Panc1 (cell line): Measurements from ENCODE around the gene MIXL1. TPM values are rescaled to one million over a fixed set of nuclear protein-coding genes. Genes with fewer than 3 reads are reported as not detected.
"Not testable (repeated sequence)": the region's sequence is repeated elsewhere in the genome, so short reads cannot be mapped to it uniquely, and the experiment has no call there.

Source experiments
- ATAC-seq: fragments of 200-7000 bp; cut with Tn5 transposase; 2 replicates; pipeline ENCODE4 v1.9.1; 2020; ENCODE audit warnings: mild to moderate bottlenecking, moderate library complexity
- BruUV-seq: library from RNA; stranded (reverse); fragments of 400-500 nt; replicated peaks from 2 replicates; lab custom pipeline; 2021; lab: Mats Ljungman, UMichigan
- CTCF ChIA-PET: fragments of 300-600 bp; sonication (Branson Sonifier 250); formaldehyde crosslinking; loops from one replicate; lab custom pipeline; 2022; ENCODE audit warnings: antibody characterized with exemption; lab: Charles Lee
- POLR2A ChIA-PET: fragments of 300-600 bp; sonication (Branson Sonifier 250); formaldehyde crosslinking; loops from one replicate; lab custom pipeline; 2022; ENCODE audit warnings: antibody characterized with exemption; lab: Charles Lee
- DNase-seq: peaks from one replicate; pipeline ENCODE4 v3.0.0-alpha.2; 2010; ENCODE audit warnings: low read depth, low spot score
- H3K27ac ChIP-seq: 2 replicates; pipeline ENCODE4 v1.5.1; 2011; ENCODE audit warnings: mild to moderate bottlenecking, low read length, inconsistent platforms
- H3K27me3 ChIP-seq: fragments of 200-500 bp; sonication (Bioruptor generic); 2 replicates; pipeline ENCODE4 v1.6.0; 2014; ENCODE audit warnings: low read length, inconsistent platforms; ENCODE audit not compliant: control insufficient read depth, insufficient read depth
- H3K36me3 ChIP-seq: fragments of 200-500 bp; sonication (Bioruptor generic); 2 replicates; pipeline ENCODE4 v1.5.1; 2014; ENCODE audit warnings: inconsistent platforms, mild to moderate bottlenecking, low read length, moderate library complexity; ENCODE audit not compliant: control insufficient read depth, insufficient read depth
- H3K4me1 ChIP-seq: 2 replicates; pipeline ENCODE4 v1.5.1; 2011; ENCODE audit warnings: inconsistent platforms, mild to moderate bottlenecking, low read length, moderate library complexity; ENCODE audit not compliant: control insufficient read depth, insufficient read depth
- H3K4me3 ChIP-seq, 2 experiments: 2 replicates each; pipeline ENCODE4 v1.5.1; 2011 to 2012; ENCODE audit warnings: low read depth in 2 of 2, low read length in 2 of 2, mild to moderate bottlenecking in 2 of 2, inconsistent platforms in 1 of 2, moderate library complexity in 1 of 2
- H3K9me3 ChIP-seq: fragments of 200-500 bp; sonication (Bioruptor generic); 2 replicates; pipeline ENCODE4 v1.5.1; 2014; ENCODE audit warnings: low read depth, mild to moderate bottlenecking, inconsistent platforms, low read length, moderate library complexity; ENCODE audit not compliant: control insufficient read depth, insufficient read depth
- CTCF ChIP-seq: fragments of 450-650 bp; IDR thresholded peaks from 2 replicates; pipeline ENCODE4 v1.5.1; 2017; ENCODE audit warnings: mild to moderate bottlenecking
- POLR2AphosphoS5 ChIP-seq: IDR thresholded peaks from 2 replicates; pipeline ENCODE4 v1.6.1; 2012; ENCODE audit warnings: mild to moderate bottlenecking, low read depth, low read length, moderate library complexity
- SIN3A ChIP-seq: IDR thresholded peaks from 2 replicates; pipeline ENCODE4 v1.6.1; 2012; ENCODE audit warnings: low read depth, mild to moderate bottlenecking, low read length, moderate library complexity, borderline replicate concordance; ENCODE audit not compliant: insufficient read depth
- TCF7L2 ChIP-seq: IDR thresholded peaks from 2 replicates; pipeline ENCODE4 v1.6.1; 2011; ENCODE audit warnings: mild to moderate bottlenecking, low read depth, low read length, inconsistent platforms
- in situ Hi-C: cut with HindIII; loops from 2 replicates; pipeline ENCODE4 v1.10.0; 2016; ENCODE audit warnings: low sequenced_read_pairs, low pct_unique_long_range_greater_than_20kb
- intact Hi-C: fragments of 100-400 bp; cut with micrococcal nuclease; formaldehyde crosslinking; loops from one replicate; pipeline ENCODE4 v1.10.0; 2022; ENCODE audit not compliant: unreplicated experiment
- total RNA-seq: library from RNA; stranded (reverse); gene quantifications from one replicate; pipeline ENCODE4 v1.2.1, GENCODE V29; 2021; ENCODE audit not compliant: unreplicated experiment
- TF ChIP-seq, protein P1 (sequence below), 2 experiments: IDR thresholded peaks; 2 replicates each; pipeline ENCODE4 v1.6.1; 2011 to 2012; ENCODE audit warnings: low read depth in 2 of 2, control low read depth in 1 of 2, low read length in 1 of 2, mild to moderate bottlenecking in 1 of 2, moderate library complexity in 1 of 2; ENCODE audit not compliant: insufficient read depth in 1 of 2

The MIXL1 gene
- total RNA-seq, 1 experiment from 2014 or later, result 0.69 TPM

DNA sequence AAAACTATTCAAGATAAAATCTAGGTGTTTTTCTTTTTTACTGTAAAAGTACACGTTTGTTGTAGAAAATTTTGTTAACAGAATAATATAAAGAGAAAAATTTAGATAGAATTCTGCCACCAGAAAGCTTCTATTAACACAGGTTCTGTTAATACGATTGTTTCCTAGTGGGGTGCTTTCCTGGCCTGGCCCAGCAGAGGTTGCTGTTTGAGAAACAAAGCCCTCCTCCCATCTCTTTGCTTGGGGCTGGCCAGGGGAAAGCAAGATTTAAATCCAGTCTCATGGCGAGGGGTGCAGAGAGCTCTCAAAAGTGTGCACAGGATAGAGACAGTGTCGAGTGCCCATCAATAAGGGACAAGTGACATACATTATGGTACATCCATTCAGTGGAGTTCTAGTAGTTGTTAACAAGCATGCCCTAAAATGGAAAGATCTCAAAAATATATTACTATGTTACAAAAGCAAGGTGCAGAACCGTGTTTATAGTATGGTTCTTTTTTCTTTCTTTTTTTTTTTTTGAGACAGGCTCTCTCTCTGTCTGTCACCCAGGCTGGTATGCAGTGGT, 22.4 kb upstream of the MIXL1 start:
- no peak for TF ChIP-seq TCF7L2
- TF ChIP-seq CTCF, result no peak; the same call in 1 of the 2 replicates
- TF ChIP-seq SIN3A, result no peak
- no peak for TF ChIP-seq POLR2AphosphoS5
- TF ChIP-seq, protein P1, sequence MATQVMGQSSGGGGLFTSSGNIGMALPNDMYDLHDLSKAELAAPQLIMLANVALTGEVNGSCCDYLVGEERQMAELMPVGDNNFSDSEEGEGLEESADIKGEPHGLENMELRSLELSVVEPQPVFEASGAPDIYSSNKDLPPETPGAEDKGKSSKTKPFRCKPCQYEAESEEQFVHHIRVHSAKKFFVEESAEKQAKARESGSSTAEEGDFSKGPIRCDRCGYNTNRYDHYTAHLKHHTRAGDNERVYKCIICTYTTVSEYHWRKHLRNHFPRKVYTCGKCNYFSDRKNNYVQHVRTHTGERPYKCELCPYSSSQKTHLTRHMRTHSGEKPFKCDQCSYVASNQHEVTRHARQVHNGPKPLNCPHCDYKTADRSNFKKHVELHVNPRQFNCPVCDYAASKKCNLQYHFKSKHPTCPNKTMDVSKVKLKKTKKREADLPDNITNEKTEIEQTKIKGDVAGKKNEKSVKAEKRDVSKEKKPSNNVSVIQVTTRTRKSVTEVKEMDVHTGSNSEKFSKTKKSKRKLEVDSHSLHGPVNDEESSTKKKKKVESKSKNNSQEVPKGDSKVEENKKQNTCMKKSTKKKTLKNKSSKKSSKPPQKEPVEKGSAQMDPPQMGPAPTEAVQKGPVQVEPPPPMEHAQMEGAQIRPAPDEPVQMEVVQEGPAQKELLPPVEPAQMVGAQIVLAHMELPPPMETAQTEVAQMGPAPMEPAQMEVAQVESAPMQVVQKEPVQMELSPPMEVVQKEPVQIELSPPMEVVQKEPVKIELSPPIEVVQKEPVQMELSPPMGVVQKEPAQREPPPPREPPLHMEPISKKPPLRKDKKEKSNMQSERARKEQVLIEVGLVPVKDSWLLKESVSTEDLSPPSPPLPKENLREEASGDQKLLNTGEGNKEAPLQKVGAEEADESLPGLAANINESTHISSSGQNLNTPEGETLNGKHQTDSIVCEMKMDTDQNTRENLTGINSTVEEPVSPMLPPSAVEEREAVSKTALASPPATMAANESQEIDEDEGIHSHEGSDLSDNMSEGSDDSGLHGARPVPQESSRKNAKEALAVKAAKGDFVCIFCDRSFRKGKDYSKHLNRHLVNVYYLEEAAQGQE (IDR thresholded peaks at IDR 0.05; ENCODE audit: insufficient read depth in 1 of 2, low read depth in 2 of 2, low read length in 1 of 2), result no peak
- intact Hi-C loops, result no loop called here
- Histone ChIP-seq H3K36me3 (no peaks in the 10 kb centered on the region), H3K9me3 (no peaks in the 10 kb centered on the region), H3K27ac (no peak overlapping the region), H3K4me1 (no peaks in the 10 kb centered on the region), H3K27me3 (no peaks in the 10 kb centered on the region), H3K4me3 (no peak overlapping the region)
- in situ Hi-C loops, result no loop called here
- DNase-seq (no peak), ATAC-seq (no peak)
- no TSS peak for BruUV-seq
- CTCF ChIA-PET, result no interaction called here
- POLR2A ChIA-PET, result no interaction called here

GRCh38 chr1:226202246-226202645, 21.2 kb upstream of the MIXL1 start:
- ChIA-PET CTCF (no interaction called here), POLR2A (no interaction called here)
- H3K27ac ChIP-seq, result no peak overlapping the region
- H3K27me3 ChIP-seq, result no peaks in the 10 kb centered on the region
- in situ Hi-C loops (no loop called here), intact Hi-C loops (no loop called here)
- no peak overlapping the region for H3K4me3 ChIP-seq
- TF ChIP-seq, protein P1 (IDR thresholded peaks at IDR 0.05; ENCODE audit: insufficient read depth in 1 of 2, low read depth in 2 of 2, low read length in 1 of 2), result no peak
- TF ChIP-seq SIN3A (no peak), CTCF (no peak), POLR2AphosphoS5 (no peak), TCF7L2 (no peak)
- no peaks in the 10 kb centered on the region for H3K36me3 ChIP-seq
- no TSS peak for BruUV-seq
- H3K9me3 ChIP-seq, result no peaks in the 10 kb centered on the region
- ATAC-seq (no peak), DNase-seq (no peak)
- no peaks in the 10 kb centered on the region for H3K4me1 ChIP-seq

- BruUV-seq, H3K27me3 ChIP-seq, H3K4me3 ChIP-seq, DNase-seq, H3K4me1 ChIP-seq, H3K9me3 ChIP-seq, H3K27ac ChIP-seq, ATAC-seq, in situ Hi-C loops, H3K36me3 ChIP-seq, intact Hi-C loops: not testable (repeated sequence)
- ChIA-PET CTCF (interaction anchor here (0.7 kb wide), 1 partner anchor 16 kb away, joined by 4 read pairs; no protein-coding TSS in a partner anchor), POLR2A (interaction anchor here (0.6 kb wide), 1 partner anchor 27 kb away, joined by 3 read pairs; no protein-coding TSS in a partner anchor)
Observed at GRCh38 chr1:226202666-226203065, 20.8 kb upstream of the MIXL1 start.
